H1 (cell line): ENCODE data around the gene BSCL2. TPM values are rescaled to one million over a fixed set of nuclear protein-coding genes. Genes with fewer than 3 reads are reported as not detected.

Experiments
- CTCF ChIA-PET: fragments of 300-600 bp; sonication (Branson Sonifier 250); formaldehyde crosslinking; loops from one replicate; lab custom pipeline; 2021; ENCODE audit not compliant: partially characterized antibody; lab: Charles Lee
- POLR2A ChIA-PET: fragments of 300-600 bp; sonication (Branson Sonifier 250); formaldehyde crosslinking; loops from one replicate; lab custom pipeline; 2021; ENCODE audit warnings: inconsistent platforms; ENCODE audit not compliant: partially characterized antibody; lab: Charles Lee
- DNase-seq, 2 experiments: peaks; one replicate each; pipeline versions ENCODE4 v3.0.0 to v3.0.0-alpha.2; 2010 to 2022; ENCODE audit warnings: low spot score in 2 of 2, low read depth in 1 of 2, mixed read lengths in 1 of 2
- FAIRE-seq: peaks from 2 replicates; lab custom pipeline; 2011; peaks lifted over from hg19 to GRCh38; lab: Jason Lieb, UNC
- H2AFZ ChIP-seq: 2 replicates; pipeline ENCODE4 v1.8.1; 2012; ENCODE audit warnings: low read length, inconsistent platforms
- H2AK5ac ChIP-seq: 2 replicates; pipeline ENCODE4 v1.6.1; 2013; ENCODE audit warnings: low read depth, low read length
- H2BK120ac ChIP-seq: replicated peaks from 2 replicates; pipeline ENCODE3; 2013; ENCODE audit warnings: low read depth, low read length, inconsistent platforms
- H2BK12ac ChIP-seq: 2 replicates; pipeline ENCODE4 v1.6.1; 2013; ENCODE audit warnings: low read depth, low read length
- H2BK15ac ChIP-seq: 2 replicates; pipeline ENCODE4 v1.6.1; 2013; ENCODE audit warnings: low read length
- H2BK20ac ChIP-seq: 2 replicates; pipeline ENCODE4 v1.6.1; 2013; ENCODE audit warnings: low read length
- H2BK5ac ChIP-seq: 2 replicates; pipeline ENCODE4 v1.6.1; 2013; ENCODE audit warnings: low read depth, low read length
- H3K14ac ChIP-seq: 2 replicates; pipeline ENCODE4 v1.6.1; 2013; ENCODE audit warnings: inconsistent platforms; ENCODE audit not compliant: insufficient read length
- H3K18ac ChIP-seq: 2 replicates; pipeline ENCODE4 v1.6.1; 2013; ENCODE audit warnings: low read length; ENCODE audit errors: extremely low read depth
- H3K23ac ChIP-seq: 2 replicates; pipeline ENCODE4 v1.6.1; 2013; ENCODE audit warnings: inconsistent platforms; ENCODE audit not compliant: insufficient read length
- H3K23me2 ChIP-seq: 2 replicates; pipeline ENCODE4 v1.6.1; 2013; ENCODE audit warnings: low read depth, low read length
- H3K27ac ChIP-seq: 2 replicates; pipeline ENCODE4 v1.6.1; 2011; ENCODE audit warnings: low read depth, low read length, inconsistent platforms
- H3K27me3 ChIP-seq, 4 experiments: replicated peaks in 1 of 4; 1 replicate in 1 of 4; 2 replicates in 3 of 4; pipeline versions ENCODE4 v1.6.1 to v1.8.1; 2011 to 2013; ENCODE audit warnings: low read length in 3 of 4, mild to moderate bottlenecking in 3 of 4, inconsistent platforms in 2 of 4, mixed read lengths in 2 of 4, moderate library complexity in 1 of 4; ENCODE audit not compliant: control insufficient read depth in 3 of 4, insufficient read depth in 3 of 4; ENCODE audit errors: extremely low read depth in 1 of 4
- H3K36me3 ChIP-seq, 4 experiments: 2 replicates each; pipeline versions ENCODE4 v1.6.1 to v1.8.1; 2011 to 2013; ENCODE audit warnings: mild to moderate bottlenecking in 4 of 4, low read length in 3 of 4, moderate library complexity in 2 of 4, control low read depth in 1 of 4, inconsistent platforms in 1 of 4; ENCODE audit not compliant: insufficient read depth in 4 of 4, control insufficient read depth in 2 of 4
- H3K4ac ChIP-seq: replicated peaks from 2 replicates; pipeline ENCODE3; 2013; ENCODE audit warnings: low read length, low read depth, mixed read lengths, inconsistent platforms; ENCODE audit not compliant: insufficient read length
- H3K4me1 ChIP-seq, 4 experiments: replicated peaks in 1 of 4; 1 replicate in 1 of 4; 2 replicates in 3 of 4; pipeline versions ENCODE4 v1.6.1 to v1.8.1; 2011 to 2013; ENCODE audit warnings: low read length in 3 of 4, inconsistent platforms in 2 of 4, mixed read lengths in 1 of 4; ENCODE audit not compliant: insufficient read depth in 4 of 4, control insufficient read depth in 3 of 4
- H3K4me2 ChIP-seq, 2 experiments: 2 replicates each; pipeline versions ENCODE4 v1.6.1 to v1.8.1; 2011 to 2013; ENCODE audit warnings: low read depth in 2 of 2, low read length in 2 of 2, control low read depth in 1 of 2, inconsistent platforms in 1 of 2, mild to moderate bottlenecking in 1 of 2; ENCODE audit not compliant: insufficient read depth in 1 of 2
- H3K4me3 ChIP-seq, 4 experiments: fragments of 200-600, 300-600 bp in 1 of 4; sonication (generic), shearing (Covaris generic), sonication (Bioruptor Twin) in 1 of 4; 2 replicates each; pipeline versions ENCODE4 v1.5.1 to v1.8.1; 2011 to 2016; ENCODE audit warnings: low read length in 4 of 4, low read depth in 3 of 4, control low read depth in 2 of 4, inconsistent platforms in 2 of 4, mild to moderate bottlenecking in 2 of 4, mixed read lengths in 1 of 4, moderate library complexity in 1 of 4; ENCODE audit not compliant: insufficient read depth in 2 of 4; ENCODE audit errors: extremely low read depth in 1 of 4
- H3K56ac ChIP-seq: replicated peaks from 2 replicates; pipeline ENCODE3; 2013; ENCODE audit warnings: low read depth, mild to moderate bottlenecking, mixed read lengths, low read length, inconsistent platforms; ENCODE audit not compliant: insufficient read length
- H3K79me1 ChIP-seq: 2 replicates; pipeline ENCODE4 v1.6.1; 2013; ENCODE audit warnings: low read depth, low read length, control low read depth
- H3K79me2 ChIP-seq, 2 experiments: 2 replicates each; pipeline versions ENCODE4 v1.6.1 to v1.8.1; 2012 to 2013; ENCODE audit warnings: low read length in 2 of 2, mild to moderate bottlenecking in 2 of 2, inconsistent platforms in 1 of 2; ENCODE audit not compliant: insufficient read depth in 2 of 2, control insufficient read depth in 1 of 2
- H3K9ac ChIP-seq, 4 experiments: replicated peaks in 1 of 4; 1 replicate in 1 of 4; 2 replicates in 3 of 4; pipeline versions ENCODE4 v1.6.1 to v1.8.1; 2011 to 2013; ENCODE audit warnings: low read depth in 3 of 4, low read length in 3 of 4, control low read depth in 2 of 4, mild to moderate bottlenecking in 2 of 4, moderate library complexity in 2 of 4, inconsistent platforms in 1 of 4; ENCODE audit errors: extremely low read depth in 1 of 4
- H3K9me3 ChIP-seq, 2 experiments: 2 replicates each; pipeline versions ENCODE4 v1.6.1 to v1.8.1; 2012 to 2013; ENCODE audit warnings: mild to moderate bottlenecking in 2 of 2, moderate library complexity in 2 of 2, control low read depth in 1 of 2, inconsistent platforms in 1 of 2, low read depth in 1 of 2, low read length in 1 of 2, mixed read lengths in 1 of 2; ENCODE audit not compliant: insufficient read depth in 2 of 2
- H4K20me1 ChIP-seq, 2 experiments: replicated peaks in 1 of 2; 2 replicates each; pipeline versions ENCODE3 to v1.8.1; 2011 to 2013; ENCODE audit warnings: inconsistent platforms in 2 of 2, low read length in 2 of 2, mild to moderate bottlenecking in 1 of 2; ENCODE audit not compliant: insufficient read depth in 2 of 2, control insufficient read depth in 1 of 2
- H4K5ac ChIP-seq: 2 replicates; pipeline ENCODE4 v1.6.1; 2013; ENCODE audit warnings: low read length, low read depth, mixed read lengths, inconsistent platforms; ENCODE audit not compliant: insufficient read length
- H4K8ac ChIP-seq: 2 replicates; pipeline ENCODE4 v1.8.0; 2013; ENCODE audit warnings: mild to moderate bottlenecking, moderate library complexity, low read length, inconsistent platforms; ENCODE audit not compliant: insufficient read depth; ENCODE audit errors: extremely low read depth
- H4K91ac ChIP-seq: replicated peaks from 2 replicates; pipeline ENCODE3; 2013; ENCODE audit warnings: low read length, mixed read lengths, inconsistent platforms; ENCODE audit not compliant: insufficient read length
- CBX5 ChIP-seq: fragments of 300-800, 300-1000 bp; sonication (generic); IDR thresholded peaks from 2 replicates; pipeline ENCODE4 v1.7.1; 2016; ENCODE audit warnings: antibody characterized with exemption, low read length, low read depth
- EGR1 ChIP-seq: IDR thresholded peaks from 2 replicates; pipeline ENCODE4 v1.6.1; 2011; ENCODE audit warnings: low read depth, low read length, borderline replicate concordance
- GTF2F1 ChIP-seq: IDR thresholded peaks from 2 replicates; pipeline ENCODE4 v1.6.1; 2012; ENCODE audit warnings: low read depth, low read length, improper control_type of control experiment, borderline replicate concordance
- HDAC6 ChIP-seq: IDR thresholded peaks from one replicate; pipeline ENCODE4 v1.7.1; 2012; ENCODE audit warnings: low read depth, mild to moderate bottlenecking, inconsistent platforms, low read length, moderate library complexity
- PHF8 ChIP-seq: fragments of 200-600 bp; sonication (generic); conservative IDR thresholded peaks from 2 replicates; pipeline ENCODE4 v1.7.1; 2012; ENCODE audit warnings: low read depth, mild to moderate bottlenecking, inconsistent platforms, low read length, moderate library complexity
- RBBP5 ChIP-seq: IDR thresholded peaks from 2 replicates; pipeline ENCODE4 v1.7.1; 2012; ENCODE audit warnings: low read depth, mild to moderate bottlenecking, inconsistent platforms, low read length, moderate library complexity, borderline replicate concordance
- SIN3A ChIP-seq, 2 experiments: IDR thresholded peaks in 1 of 2; conservative IDR thresholded peaks in 1 of 2; 2 replicates each; pipeline ENCODE4 v1.6.1; 2011 to 2012; ENCODE audit warnings: low read length in 2 of 2, improper control_type of control experiment in 1 of 2, low read depth in 1 of 2, mild to moderate bottlenecking in 1 of 2
- SIRT6 ChIP-seq: IDR thresholded peaks from one replicate; pipeline ENCODE4 v1.7.1; 2012; ENCODE audit warnings: low read length, inconsistent platforms
- ZNF274 ChIP-seq: IDR thresholded peaks from 2 replicates; pipeline ENCODE4 v1.7.0; 2012; ENCODE audit warnings: low read length, borderline replicate concordance; ENCODE audit errors: extremely low read depth
- WGBS, 2 experiments: shearing (Covaris generic) in 1 of 2; methylation state at CpG; one replicate each; pipeline versions ENCODE4 v1.1.6 to v1.1.7; 2013 to 2015; ENCODE audit warnings: low lambda C conversion rate in 2 of 2, mixed read lengths in 2 of 2, inconsistent platforms in 1 of 2, low coverage in 1 of 2, missing lambda C conversion rate in 1 of 2; ENCODE audit not compliant: insufficient replicate concordance in 2 of 2, insufficient coverage in 1 of 2, insufficient read length in 1 of 2; ENCODE audit errors: extremely low coverage in 1 of 2, missing lambda C conversion rate in 1 of 2; 5-methylcytosine and 5-hydroxymethylcytosine counted together
- polyA plus RNA-seq, 7 experiments: library from polyadenylated mRNA; depleted of rRNA in 3 of 7; stranded (reverse) in 5 of 7; unstranded in 2 of 7; fragments of >200 nt in 5 of 7; fragments of 200-250 nt in 2 of 7; gene quantifications; 1 replicate in 5 of 7; 2 replicates in 1 of 7; 4 replicates in 1 of 7; pipeline versions ENCODE4 v1.2.1 to v1.2.3, GENCODE V29; 2011 to 2013; ENCODE audit warnings: missing spikeins in 2 of 7, mixed read lengths in 2 of 7
- total RNA-seq: library from RNA; stranded (reverse); fragmentation: NEBNext Ultra II Directional; extraction: Animal tissue kit (Norgen Biotek cat#: 25700); gene quantifications from 2 replicates; pipeline ENCODE4 v1.2.1, GENCODE V29; 2021
- TF ChIP-seq, protein P1 (sequence below): IDR thresholded peaks from 2 replicates; pipeline ENCODE4 v1.6.1; 2012; ENCODE audit warnings: inconsistent platforms

The BSCL2 gene
- total and polyA plus RNA-seq, 2 of the 8 experiments (the other 6 are each of a cell fraction or from before 2014, with no cell fraction given), result 59.5 to 264 TPM

DNA sequence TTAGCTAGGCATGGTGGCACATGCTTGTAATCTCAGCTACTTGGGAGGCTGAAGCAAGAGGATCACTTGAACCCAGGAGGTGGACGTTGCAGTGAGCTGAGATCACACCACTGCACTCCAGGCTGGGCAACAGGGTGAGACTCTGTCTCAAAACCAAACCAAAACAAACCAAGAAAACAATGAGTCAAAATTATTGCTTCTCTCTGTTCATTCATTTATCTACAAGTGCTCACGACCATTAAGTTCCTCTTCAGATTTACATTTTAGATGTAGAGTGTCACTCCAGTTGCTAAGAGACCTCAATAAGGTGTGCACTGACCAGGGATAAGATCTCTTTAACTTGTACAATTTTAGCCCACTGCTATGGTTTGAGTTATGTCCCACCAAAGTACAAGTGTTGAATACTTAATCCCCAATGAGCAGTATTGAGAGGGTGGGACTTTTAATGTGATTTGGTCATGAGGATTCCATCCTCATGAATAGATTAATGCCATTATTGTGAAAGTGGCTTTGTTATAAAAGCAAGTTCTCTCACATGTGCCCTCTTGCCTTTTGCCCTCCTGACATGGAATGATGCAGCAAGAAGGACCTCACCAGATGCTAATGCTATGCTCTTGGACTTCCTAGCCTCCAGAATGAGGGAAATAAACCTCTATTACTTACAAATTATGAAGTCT, 12.2 kb upstream of the BSCL2 start:
- no peak for FAIRE-seq
- Histone ChIP-seq H3K4me1 (peaks cover 0 to 9% (median 1%) of the 10 kb centered on the region in 4 experiments; a peak in 3 of 7 replicates), H2BK5ac (no peak overlapping the region), H3K23me2 (no peaks in the 10 kb centered on the region), H3K56ac (no peak overlapping the region), H3K9ac (no peak overlapping the region), H3K79me2 (peaks cover 0 to 40% of the 10 kb centered on the region in 2 experiments; a peak in 2 of 4 replicates), H3K27ac (no peak overlapping the region), H3K18ac (no peak overlapping the region), H4K20me1 (peaks cover 2 to 7% of the 10 kb centered on the region in 2 experiments), H3K9me3 (no peaks in the 10 kb centered on the region), H3K4ac (no peak overlapping the region), H2BK20ac (no peak overlapping the region), H4K8ac (no peak overlapping the region), H2BK15ac (no peak overlapping the region), H3K36me3 (peaks cover 46 to 99% (median 84%) of the 10 kb centered on the region in 4 experiments), H2BK120ac (no peak overlapping the region), H3K4me2 (no peak overlapping the region), H3K4me3 (no peak overlapping the region), H2BK12ac (no peak overlapping the region), H3K79me1 (peaks cover 2% of the 10 kb centered on the region; the same call in 1 of the 2 replicates), H3K23ac (no peak overlapping the region), H2AK5ac (no peak overlapping the region), H3K27me3 (no peaks in the 10 kb centered on the region; a peak in 1 of 7 replicates), H4K5ac (no peak overlapping the region), H4K91ac (no peak overlapping the region), H3K14ac (no peak overlapping the region), H2AFZ (no peak overlapping the region)
- CTCF ChIA-PET, result interaction anchor here (1.0 to 2.9 kb wide), 3 partner anchors 11 to 71 kb away, joined by 3 to 10 read pairs (median 4); no protein-coding TSS in a partner anchor
- DNase-seq, result no peak
- 89% methylated on average over 2 of the region's 2 CpGs; no CpG with 5 or more reads in 1 of the 2 experiments for WGBS, 2 experiments
- POLR2A ChIA-PET, result interaction anchor here (0.6 to 61.4 kb wide), 8 partner anchors 8 to 175 kb away, joined by 3 to 2041 read pairs (median 6); partner anchors contain the start of genes BSCL2, C11orf98, CSKMT and GANAB
- no peak for TF ChIP-seq PHF8
- no peak for TF ChIP-seq HDAC6
- TF ChIP-seq, protein P1, sequence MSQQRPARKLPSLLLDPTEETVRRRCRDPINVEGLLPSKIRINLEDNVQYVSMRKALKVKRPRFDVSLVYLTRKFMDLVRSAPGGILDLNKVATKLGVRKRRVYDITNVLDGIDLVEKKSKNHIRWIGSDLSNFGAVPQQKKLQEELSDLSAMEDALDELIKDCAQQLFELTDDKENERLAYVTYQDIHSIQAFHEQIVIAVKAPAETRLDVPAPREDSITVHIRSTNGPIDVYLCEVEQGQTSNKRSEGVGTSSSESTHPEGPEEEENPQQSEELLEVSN, result no peak
- TF ChIP-seq ZNF274, result no peak
- TF ChIP-seq GTF2F1, result no peak
- no peak for TF ChIP-seq SIRT6
- TF ChIP-seq SIN3A (conservative IDR thresholded peaks at IDR 0.05 in 1 of 2, IDR thresholded peaks at IDR 0.05 in 1 of 2; ENCODE audit: low read depth in 1 of 2, low read length in 2 of 2), result no peak
- TF ChIP-seq CBX5, result no peak
- TF ChIP-seq RBBP5, result no peak
- TF ChIP-seq EGR1, result no peak
